ENCODE results near the gene GSTO1.
A peak's percentile ranks its signal among the peaks of the same experiment; 100 is the strongest.

The GSTO1 gene

GRCh38 chr10:104255311-104255981, 754 bp downstream of the GSTO1 start:
- H3K27ac ChIP-seq = peak overlapping the region; percentile 94
- TF ChIP-seq CTCF (conservative IDR thresholded peaks at IDR 0.05; ENCODE audit: low read depth) = no peak
- ChIA-PET POLR2A (ENCODE audit: low non-redundant PET) (interaction anchor here (0.7 kb wide), 1 partner anchor 30 kb away, joined by 3 read pairs; no protein-coding TSS in a partner anchor), CTCF (interaction anchor here (1.1 kb wide), 1 partner anchor 210 kb away, joined by 4 read pairs; no protein-coding TSS in a partner anchor)
- peak; percentile 65 for DNase-seq (ENCODE audit: low spot score)

GRCh38 chr10:104256335-104256961, 1.8 kb downstream of the GSTO1 start:
- ChIA-PET POLR2A (ENCODE audit: low non-redundant PET) (no interaction called here), CTCF (no interaction called here)
- DNase-seq (ENCODE audit: low spot score) = no peak
- no peak for TF ChIP-seq CTCF (conservative IDR thresholded peaks at IDR 0.05; ENCODE audit: low read depth)
- H3K27ac ChIP-seq = no peak overlapping the region

- ChIA-PET POLR2A (ENCODE audit: low non-redundant PET) (no interaction called here), CTCF (interaction anchor here (0.6 kb wide), 1 partner anchor 201 kb away, joined by 3 read pairs; no protein-coding TSS in a partner anchor)
- H3K27ac ChIP-seq = peak overlapping the region; percentile 36; the same call in 1 of the 2 replicates
- no peak for TF ChIP-seq CTCF (conservative IDR thresholded peaks at IDR 0.05; ENCODE audit: low read depth)
- no peak for DNase-seq (ENCODE audit: low spot score)
These were observed 2.5 kb downstream of the GSTO1 start for GRCh38 chr10:104257235-104257634.

GRCh38 chr10:104258209-104258608, 3.5 kb downstream of the GSTO1 start:
- no peak for TF ChIP-seq CTCF (conservative IDR thresholded peaks at IDR 0.05; ENCODE audit: low read depth)
- H3K27ac ChIP-seq = peak overlapping the region; percentile 67
- ChIA-PET CTCF (no interaction called here), POLR2A (ENCODE audit: low non-redundant PET) (no interaction called here)
- DNase-seq (ENCODE audit: low spot score) = no peak

- peak overlapping the region; percentile 90 for H3K27ac ChIP-seq
- no peak for DNase-seq (ENCODE audit: low spot score)
- ChIA-PET CTCF (interaction anchor here (0.7 kb wide), 1 partner anchor 1508 kb away, joined by 3 read pairs; no protein-coding TSS in a partner anchor), POLR2A (ENCODE audit: low non-redundant PET) (interaction anchor here (1.4 kb wide), 1 partner anchor 10 kb away, joined by 4 read pairs; the partner anchor contains the start of gene GSTO2)
- TF ChIP-seq CTCF (conservative IDR thresholded peaks at IDR 0.05; ENCODE audit: low read depth) = no peak
These were observed 4.8 kb downstream of the GSTO1 start for GRCh38 chr10:104259456-104259855.

GRCh38 chr10:104259999-104260774, 5.5 kb downstream of the GSTO1 start:
- peak overlapping the region; percentile 90 for H3K27ac ChIP-seq
- CTCF ChIA-PET = no interaction called here
- no peak for DNase-seq (ENCODE audit: low spot score)

More at GRCh38 chr10:104259999-104260774, 5.5 kb downstream of the GSTO1 start:
- no peak for TF ChIP-seq CTCF (conservative IDR thresholded peaks at IDR 0.05; ENCODE audit: low read depth)
- POLR2A ChIA-PET (ENCODE audit: low non-redundant PET) = interaction anchor here (1.4 kb wide), 1 partner anchor 9 kb away, joined by 4 read pairs; the partner anchor contains the start of gene GSTO2
